Left renal pelvis (tissue), 4 donors: ENCODE results near the gene C1QTNF8. TPM values are rescaled to one million over a fixed set of nuclear protein-coding genes. Genes with fewer than 3 reads are reported as not detected.

ENCODE experiments used
- DNase-seq, 4 donors: peaks; one replicate each; pipeline ENCODE4 v3.0.0-alpha.2; 2013; ENCODE audit warnings: low read depth in 4 of 4, low spot score in 3 of 4
- polyA plus RNA-seq, 4 donors: library from polyadenylated mRNA; unstranded; fragments of 120-200 nt; gene quantifications; one replicate each; pipeline ENCODE4 v1.2.1, GENCODE V29; 2013; ENCODE audit not compliant: insufficient read length in 4 of 4

The C1QTNF8 gene, protein sequence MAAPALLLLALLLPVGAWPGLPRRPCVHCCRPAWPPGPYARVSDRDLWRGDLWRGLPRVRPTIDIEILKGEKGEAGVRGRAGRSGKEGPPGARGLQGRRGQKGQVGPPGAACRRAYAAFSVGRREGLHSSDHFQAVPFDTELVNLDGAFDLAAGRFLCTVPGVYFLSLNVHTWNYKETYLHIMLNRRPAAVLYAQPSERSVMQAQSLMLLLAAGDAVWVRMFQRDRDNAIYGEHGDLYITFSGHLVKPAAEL
- not detected for polyA plus RNA-seq

DNA sequence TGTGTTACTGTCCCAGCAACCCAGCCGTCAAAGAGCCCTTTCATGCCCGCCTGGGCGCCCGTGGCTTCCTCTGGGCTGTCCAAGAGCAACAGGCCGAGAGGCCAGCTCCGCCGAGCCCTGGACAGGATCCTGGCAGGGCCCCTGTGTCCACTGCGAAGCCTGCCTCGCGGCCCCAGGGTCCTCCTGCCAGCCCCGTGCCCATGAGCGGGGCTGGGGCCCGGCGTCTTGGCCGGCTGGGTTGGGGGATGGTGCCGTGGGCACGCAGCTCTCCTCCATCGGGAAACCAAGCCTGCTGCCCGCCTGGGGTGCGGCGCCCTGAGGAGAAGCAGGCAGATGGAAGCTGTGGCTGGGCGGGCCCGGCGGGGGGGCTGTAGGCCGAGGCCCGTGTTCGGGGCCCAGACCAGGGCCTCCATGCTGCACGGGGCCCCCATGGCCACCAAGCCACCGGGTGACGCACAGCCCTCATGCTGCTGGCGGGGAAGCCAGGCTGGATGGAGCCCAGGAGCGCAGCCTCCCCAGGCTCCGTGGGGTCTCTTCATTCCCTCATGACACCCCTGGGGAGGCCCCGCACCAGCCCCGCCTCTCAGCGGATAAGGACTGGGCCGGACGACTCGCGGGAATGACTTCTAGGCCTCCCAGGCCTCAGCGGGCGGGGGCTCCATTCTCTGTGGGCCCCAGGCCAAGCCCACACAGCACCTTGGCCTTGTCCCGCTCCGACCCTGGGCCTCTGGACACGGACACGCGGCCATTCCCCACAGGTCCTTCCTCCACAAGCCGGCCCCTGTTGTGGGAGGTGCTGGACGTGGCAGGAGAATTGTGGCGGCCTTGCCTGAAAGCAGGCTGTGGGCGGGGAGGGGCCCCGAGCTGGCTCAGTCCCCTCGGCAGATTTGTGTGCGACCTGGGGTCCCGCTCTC, at the start of gene C1QTNF8:
Gene C1QTNF8 (minus strand): TSS at position 76 of the 914 bp plus-strand sequence. CDS start 1,322 bp downstream, outside the sequence.
- DNase-seq = no peak

DNA sequence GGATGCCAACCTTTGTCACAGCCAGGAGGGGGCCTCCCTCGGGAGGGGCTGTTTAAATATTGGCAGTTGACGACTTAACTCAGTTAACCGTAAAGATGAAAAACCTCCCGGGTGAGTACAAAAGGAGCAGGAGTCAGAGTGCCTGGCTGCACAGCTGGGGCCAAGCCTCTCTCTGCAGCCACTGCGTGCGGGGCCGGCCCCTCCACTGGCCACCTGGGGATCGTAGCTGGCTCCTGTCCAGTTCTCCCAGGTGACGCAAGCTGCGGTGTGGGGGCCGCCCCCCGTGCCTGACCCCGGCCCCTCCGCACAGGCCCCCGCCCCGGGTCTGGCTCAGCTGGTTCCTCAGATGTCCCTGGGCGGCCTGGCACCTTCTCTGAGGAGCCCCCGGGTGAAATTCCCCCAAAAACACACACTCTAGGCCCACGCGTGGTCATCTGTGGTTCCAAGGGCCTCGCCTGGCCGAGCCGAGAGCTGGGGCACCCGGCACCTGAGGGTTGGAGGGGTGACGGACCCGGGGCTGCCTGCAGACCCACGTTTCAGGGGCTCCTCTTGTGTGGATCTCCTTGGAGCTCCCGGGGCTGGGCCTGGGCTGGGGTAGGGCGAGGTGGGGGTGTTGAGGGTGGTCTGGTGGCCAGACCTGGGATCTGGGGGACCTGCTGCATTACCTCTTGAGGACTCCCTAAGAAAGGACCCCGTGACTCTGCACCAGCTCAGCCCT, 49.5 kb upstream of the C1QTNF8 start:
- no peak for DNase-seq

DNA sequence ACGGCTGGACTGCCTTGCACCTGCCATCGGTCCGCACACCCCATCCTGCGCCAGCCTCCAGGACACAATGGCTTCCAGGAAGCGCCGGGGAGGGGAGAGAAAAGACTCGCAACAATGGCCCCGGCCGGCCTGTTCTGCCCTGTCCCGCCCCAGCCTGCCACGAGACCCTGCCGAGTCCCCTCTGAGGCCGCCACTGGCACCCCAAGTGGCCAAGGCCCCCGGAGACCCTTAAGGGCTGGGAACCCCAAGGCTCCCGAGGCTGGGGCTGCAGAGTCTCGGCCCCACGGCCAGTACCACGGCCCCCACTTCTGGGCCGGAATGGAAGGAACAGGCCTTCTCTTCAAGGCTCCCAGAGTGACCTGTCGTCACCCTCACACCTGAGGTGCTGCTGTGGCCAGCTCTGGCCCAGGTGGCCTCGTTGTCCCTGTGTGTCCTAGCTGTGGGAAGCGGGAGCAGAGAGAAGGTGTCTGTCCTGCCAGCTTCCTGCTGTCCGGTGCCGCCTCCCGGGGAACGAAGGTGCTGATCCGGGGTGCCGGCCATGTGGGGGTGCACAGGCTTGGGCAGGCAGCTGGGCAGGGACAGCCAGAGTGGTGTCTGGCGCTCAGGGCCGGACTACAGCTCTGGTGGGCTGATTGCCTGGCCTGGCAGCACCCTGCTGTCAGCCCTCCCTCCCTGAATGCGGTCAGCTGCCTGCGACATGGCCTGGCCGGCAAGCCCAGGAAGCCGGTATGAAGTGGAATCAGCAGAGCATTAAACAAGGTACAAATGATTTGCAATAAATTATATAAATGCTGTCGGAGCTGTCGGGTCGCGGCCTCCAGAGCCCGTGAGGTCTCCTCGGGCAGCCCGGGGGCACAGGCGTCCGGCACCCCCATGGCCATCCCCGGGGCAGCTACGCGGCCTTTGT, 48.7 kb upstream of the C1QTNF8 start:
- no peak for DNase-seq

DNA sequence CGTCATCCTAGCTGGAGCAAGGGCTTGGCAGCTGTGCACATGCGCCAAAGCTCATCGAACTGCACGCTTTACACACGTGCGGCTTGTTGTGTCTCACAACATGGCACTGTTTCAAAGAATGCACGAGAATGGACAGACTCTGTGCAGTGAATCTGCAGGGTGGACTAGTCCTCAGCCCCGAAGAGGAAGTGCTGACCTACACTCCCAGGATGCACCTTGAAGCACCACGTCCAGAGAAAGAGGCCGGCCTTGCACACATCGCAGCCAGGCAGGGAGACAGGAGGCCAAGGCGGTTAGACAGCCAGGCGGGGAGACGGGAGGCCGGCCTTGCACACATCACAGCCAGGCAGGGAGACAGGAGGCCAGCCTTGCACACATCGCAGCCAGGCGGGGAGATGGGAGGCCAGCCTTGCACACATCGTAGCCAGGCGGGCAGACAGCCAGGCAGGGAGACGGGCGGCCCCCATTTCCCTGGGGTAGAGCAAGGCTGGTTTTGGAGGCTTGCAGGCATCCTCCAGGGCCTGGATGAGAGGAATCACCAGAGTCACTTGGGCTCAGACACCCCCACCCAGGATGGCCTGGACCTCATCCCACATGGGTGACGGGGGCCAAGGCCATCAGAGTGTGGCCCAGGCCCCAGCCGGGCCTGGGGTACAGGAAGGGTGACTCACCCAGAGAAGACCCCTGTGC, 47.9 kb upstream of the C1QTNF8 start:
- no peak for DNase-seq

DNA sequence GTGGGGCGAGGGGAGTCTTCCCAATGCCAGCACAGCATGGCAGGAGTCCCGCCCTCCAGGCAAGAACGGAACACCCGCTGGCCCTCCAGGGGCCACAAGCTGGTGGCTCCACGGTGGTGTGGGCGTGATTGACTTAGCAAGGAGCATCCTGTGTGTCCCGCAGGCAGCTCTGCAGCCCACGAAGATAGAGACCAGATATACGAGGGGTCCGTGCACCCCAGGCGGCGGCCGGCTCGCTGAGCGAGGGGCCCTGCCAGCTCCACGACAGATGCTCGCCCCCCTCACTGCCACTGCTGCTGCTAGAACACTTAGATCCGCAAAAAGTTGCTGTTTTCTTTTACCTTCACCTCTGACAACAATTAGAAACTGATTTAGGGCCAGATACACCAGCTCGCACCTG, 46.9 kb upstream of the C1QTNF8 start:
- DNase-seq = no peak

DNA sequence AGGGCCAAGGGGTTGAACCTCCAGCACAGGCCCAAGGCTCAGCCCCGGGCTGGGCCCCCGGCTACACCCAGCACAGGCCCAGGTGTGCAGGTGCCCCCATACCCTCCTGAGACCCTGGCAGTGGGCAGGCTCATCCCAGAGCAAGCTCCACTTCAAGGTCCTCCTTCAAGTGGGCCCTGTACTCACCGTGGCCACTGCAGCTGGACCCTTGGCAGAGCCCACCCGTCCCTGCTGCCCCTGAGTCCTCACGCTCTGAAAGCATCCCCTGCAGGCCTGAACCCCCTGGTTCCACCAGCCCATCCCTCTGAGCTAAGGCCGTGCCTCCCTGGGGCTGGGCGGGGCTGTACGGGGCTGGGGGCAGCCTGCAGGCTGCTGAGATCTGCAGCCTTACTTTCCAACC, 45.7 kb upstream of the C1QTNF8 start:
- DNase-seq = no peak

DNA sequence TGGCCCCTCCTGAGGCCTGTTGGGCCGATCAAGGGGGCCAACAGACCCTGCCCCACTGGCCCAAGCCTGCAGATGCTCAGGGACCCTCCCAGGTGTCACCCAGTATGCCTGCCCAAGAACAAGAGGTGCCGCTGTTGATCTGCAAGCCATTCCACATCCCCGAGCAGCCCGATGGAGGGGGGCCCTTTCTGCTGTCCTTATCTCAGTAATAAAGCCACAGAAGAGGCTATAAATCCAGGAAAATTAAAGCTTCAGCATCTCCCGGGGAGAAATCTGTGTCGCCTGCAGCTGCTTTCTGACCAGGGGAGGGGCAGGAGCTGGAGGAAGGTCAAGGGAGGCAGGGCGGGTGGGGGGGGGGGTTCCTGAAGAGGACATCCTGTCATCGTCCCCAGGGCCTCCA, 45.1 kb upstream of the C1QTNF8 start:
- no peak for DNase-seq

DNA sequence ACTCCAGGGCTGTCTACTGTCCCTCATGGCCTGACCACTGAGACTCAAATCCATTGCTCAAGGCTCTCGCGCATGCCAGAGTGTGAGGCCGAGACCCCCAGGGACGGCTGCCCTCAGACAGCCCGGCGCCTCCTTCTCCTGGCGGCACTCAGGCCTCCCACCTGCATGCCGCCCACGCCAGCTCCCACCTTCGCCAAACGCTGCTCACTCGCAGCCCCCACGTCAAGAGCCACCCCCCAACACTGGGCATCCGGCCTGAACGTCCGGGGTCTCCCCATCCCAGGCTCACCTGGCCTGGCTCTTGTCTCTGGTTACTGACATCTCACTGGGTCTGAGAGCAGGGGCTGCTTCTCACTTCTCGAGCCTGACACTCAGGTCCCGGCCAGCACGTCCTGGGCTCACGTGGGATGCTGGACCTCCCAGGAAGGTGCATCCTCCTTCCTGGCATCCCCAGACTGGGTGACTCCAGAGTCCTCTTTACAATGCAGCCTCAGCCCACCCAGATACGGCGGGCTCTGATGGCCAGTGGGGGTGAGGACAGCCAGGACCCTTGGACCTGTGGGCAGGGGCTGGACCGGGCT, 44.6 kb upstream of the C1QTNF8 start:
- DNase-seq = no peak

DNA sequence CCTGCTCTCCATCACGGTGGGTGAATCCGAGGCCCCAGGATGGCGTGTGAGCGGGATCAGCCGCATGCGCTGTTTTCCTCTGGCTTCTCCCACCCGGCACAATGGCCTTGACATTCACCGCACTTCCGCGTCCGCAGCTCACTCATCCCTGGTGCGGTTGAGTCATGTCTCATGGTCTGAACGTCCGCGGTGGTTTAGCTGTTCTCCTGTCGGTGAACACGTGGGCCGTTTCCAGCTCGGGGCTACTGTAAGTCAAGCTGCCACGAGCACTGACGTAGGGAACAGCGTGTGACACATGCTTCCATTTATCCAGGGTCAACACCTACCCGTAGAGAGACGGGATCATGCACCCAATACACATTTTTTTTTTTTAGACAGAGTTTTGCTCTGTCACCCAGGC, 41.6 kb upstream of the C1QTNF8 start:
- DNase-seq = no peak

DNA sequence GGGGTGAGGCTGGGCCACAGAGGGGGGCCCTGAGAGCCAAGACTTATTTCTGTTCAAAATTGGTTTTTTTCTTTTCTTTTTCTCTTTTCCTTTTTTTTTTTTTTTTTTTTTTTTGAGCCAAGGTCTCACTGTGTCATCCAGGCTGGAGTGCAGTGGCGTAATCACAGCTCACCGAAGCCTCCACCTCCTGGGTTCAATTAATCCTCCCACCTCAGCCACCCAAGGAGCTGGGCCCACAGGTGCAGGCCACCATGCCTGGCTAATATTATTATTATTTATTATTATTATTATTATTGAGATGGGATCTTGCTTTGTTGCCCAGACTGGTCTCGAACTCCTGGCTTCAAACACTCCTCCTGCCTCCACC, 39.4 kb upstream of the C1QTNF8 start:
- DNase-seq = no peak

DNA sequence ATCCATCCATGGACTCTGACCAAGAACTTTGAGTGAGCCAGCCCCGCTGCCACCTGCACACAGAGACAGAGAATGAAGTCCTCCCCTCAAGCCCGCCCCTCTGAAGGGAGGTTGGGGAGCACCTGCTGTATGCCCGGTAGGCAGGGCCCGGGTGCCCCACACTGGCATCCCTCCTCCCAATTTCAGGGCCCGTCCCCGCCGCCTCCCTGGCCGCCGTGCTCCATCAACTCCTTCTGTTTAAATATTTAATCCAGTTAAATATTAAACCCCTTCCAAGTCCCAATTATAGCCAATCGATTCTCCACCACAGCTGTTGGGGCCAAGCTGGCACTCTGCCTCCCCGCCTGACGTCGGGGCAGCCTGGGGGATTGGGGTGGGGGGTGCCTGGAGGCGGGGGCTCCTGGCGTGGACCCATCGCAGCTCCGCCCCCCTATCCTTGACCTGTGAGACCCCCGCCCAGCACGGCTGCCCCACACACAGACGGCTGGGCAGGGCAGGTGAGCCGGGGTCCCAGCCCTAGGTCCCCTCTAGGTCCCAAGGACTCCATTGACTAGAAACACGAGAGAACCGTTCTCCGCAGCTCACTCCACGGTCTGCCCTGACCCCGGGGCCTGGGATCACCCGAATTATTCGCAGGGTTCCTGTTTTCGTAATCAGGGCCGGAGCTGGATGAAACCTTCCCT, 38.9 kb upstream of the C1QTNF8 start:
- DNase-seq = no peak

DNA sequence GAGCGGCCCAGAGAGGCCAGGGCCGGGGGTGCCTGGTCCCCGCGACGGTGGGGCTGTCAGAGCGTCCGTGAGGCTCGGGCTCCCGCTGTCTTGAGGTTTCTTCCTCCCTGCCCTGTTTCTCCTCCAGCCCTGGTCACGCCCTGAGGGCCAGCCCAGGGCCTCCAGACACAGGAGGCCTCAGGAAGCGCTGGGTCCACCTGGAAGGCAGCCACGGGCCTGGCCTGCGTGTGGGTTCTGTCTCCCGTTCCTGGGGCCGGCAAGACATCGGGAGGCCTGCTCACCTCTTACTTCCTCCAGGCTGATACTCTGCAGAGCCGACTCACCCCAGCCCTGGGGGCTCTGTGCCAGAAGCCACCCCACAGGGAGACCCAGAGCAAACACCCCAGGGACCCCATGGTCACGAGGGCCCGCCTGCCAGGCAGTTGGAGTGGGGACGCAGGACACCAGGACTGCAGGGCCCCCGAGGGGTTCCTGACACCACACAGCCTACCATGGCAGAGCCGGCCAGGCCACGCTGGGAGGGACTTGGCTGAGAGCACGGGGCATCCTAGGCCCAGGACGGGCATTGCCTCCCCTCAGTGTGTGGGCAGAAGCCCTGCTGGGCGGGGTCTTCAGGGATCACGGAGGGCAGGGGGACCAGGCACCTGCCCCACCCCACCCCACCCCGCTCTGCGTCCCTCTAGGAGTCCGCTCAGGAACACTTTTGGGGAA, 37.9 kb upstream of the C1QTNF8 start:
- DNase-seq = no peak

DNA sequence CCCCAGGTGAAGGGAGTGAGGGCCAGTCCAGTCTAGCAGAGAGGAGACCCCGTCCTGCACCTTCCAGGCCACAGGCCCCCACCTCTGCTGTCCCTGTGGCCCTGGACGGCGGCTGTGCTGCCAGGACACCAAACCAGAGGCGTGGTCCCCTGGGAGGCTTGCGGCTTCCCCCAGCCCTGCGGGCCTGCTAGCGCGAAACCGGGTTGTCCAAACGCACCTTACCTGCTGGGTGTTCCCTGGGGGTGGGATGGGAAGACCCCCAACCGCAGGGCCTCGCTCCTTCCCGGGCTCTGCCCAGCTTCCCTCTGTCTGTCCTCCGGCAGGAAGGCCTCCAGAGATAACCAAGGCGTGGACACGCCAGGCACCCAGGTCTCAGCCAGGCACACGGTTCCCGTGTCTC, 37.2 kb upstream of the C1QTNF8 start:
- no peak for DNase-seq

DNA sequence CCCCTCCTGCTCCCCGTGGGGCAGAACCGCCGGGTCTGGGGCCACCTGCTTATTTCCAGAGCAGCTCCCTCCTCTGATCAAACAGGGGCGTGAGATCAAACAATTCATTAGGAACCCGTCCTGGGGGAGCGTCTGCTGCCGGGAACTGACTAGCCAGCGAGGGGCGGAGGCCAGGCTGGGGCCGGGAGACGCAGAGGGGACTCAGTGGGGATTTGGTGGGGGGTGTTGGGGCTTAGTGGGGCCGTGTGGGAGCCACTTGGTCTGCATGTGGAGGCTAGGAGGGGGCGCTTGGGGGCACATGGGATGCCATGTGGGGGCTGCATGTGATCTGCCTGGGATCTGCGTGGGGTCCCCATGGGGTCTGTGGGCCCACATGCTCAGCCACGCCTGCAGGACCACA, 36.4 kb upstream of the C1QTNF8 start:
- DNase-seq = no peak

DNA sequence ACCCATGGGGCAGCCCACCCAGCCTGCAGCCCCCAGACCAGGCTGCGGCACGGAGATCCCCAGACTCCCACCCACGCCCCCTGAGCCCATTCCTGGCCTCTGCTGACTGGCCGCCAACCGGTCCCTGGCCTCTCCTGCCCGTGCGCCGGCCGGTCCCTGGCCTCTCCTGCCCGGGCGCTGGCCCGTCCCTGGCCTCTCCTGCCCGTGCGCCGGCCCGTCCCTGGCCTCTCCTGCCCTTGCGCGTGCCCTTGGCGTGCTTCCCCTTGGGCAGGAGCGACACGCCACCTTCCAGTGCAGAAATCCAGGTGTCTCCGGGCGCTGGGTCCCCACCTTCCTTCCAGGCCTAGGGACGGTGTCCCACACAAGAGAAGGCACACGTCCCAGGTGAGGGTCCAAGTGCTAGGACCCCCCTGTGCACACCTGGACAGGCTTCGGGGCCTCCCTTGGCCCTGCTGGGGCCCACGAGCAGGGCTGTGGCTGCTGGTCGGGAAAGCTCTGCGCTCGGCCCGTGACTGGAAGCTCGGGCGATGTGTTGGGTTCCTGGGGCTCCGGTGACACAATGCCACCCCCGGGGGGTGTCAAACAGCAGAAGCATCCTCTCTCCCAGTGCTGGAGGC, 35.4 kb upstream of the C1QTNF8 start:
- DNase-seq = no peak

DNA sequence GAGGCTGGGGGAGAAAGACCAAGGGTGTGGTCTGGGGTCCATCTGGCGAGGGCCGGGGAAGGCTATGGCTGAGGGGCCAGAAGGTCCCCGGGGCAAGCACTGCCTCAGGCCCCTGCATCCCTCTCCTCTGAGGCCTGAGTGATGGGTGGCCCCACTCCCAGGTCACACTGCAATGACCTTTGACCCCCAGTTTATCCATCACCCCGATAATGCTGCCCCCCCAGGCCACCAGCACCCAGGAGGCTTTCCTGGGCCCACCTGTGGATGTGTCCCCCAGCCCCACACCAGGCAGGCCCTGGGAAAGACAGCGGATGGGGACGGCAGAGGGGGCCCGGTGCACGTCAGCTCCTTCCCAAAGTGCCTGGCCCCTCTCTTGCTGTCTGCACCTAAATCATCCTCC, 34.3 kb upstream of the C1QTNF8 start:
- no peak for DNase-seq

DNA sequence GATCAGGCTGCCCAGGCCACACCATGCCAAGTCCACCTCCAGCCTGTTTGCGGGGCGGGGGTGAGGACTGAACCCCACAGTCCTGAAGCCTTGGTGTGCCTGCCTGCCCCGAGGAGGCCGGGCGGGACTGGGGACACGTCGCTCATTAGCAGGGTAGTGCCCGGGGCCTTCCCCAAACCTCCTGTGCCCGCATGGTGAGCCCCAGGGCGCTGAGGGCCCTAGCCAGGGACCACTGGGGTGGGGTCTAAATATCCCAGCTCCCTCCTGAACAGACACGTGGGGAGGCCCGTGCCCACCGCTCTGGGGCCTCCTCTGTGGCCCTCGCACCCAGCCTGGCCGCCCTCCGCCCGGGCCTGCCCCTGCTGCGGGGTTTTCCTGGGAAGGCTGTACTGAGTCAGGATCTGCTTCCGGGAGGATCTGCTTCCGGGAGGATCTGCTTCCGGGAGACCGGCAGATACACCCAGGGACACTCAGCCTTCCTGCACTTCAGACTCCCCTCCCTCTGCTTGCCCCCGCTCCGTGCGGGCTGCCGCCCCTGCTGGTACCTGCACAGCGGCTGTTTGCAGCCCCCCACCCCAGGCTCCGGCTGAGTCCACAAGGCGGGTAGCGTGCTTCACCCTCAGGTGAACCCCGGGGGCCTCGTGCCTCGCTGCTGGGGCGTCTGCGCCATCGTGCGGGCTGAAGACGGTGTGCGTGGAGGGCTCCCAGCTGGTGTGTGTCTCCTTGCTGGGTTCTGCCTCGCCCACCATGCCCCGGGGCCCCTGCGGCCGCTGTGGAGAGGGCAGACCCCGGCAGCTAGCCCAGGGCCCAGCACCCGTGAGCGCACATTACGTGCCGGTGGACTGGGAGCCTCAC, 33.3 kb upstream of the C1QTNF8 start:
- DNase-seq = no peak
